Measurements from ENCODE around the gene HOXD11. TPM values are rescaled to one million over a fixed set of nuclear protein-coding genes. Genes with fewer than 3 reads are reported as not detected.

Gene HOXD11
- total RNA-seq, 4 donors from 2014 or later: not detected

DNA sequence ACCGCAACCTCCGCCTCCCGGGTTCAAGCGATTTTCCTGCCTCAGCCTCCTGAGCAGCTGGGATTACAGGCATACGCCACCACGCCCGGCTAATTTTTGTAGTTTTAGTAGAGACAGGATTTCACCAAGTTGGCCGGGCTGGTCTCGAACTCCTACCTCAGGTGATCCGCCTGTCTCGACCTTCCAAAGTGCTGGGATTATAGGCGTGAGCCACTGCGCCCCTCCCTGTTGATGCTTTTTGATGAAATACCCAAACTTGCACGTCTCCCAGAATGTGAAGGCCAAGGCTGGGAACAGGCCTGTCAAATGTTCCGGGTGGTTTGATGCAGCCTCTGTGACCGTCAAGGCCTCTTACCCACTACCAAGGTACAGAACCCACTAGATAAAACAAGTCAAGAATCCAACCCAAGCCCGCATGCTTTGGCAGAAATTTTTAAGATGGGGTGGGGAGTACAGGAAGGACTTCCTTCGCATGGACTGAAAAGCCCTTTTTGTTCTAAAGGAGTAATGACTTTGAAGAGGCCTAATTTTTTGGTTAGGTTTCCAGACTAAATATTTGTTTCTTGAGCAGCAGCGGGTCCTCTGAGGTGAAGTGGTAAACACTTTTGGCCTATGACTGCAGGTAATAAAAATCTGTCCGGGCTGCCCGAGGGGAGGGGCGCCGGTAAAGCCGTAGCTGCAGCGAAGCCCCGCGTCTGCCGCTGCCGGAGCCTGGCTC lies 19.6 kb upstream of the HOXD11 start:
- Histone ChIP-seq H3K27me3 (peaks cover 100% of the 10 kb centered on the region), H3K4me1 (peaks cover 46% of the 10 kb centered on the region), H3K4me3 (no peak overlapping the region), H3K9me3 (no peaks in the 10 kb centered on the region), H3K36me3 (no peaks in the 10 kb centered on the region), H3K27ac (no peak overlapping the region)
- WGBS: 48% methylated on average over 24 of the region's 29 CpGs
- DNase-seq (ENCODE audit: low spot score in 2 of 2): no peak
- no peak for TF ChIP-seq POLR2AphosphoS5 (IDR thresholded peaks at IDR 0.05)
- TF ChIP-seq EP300 (IDR thresholded peaks at IDR 0.05): no peak

GRCh38 chr2:176088048-176088936 lies 18.8 kb upstream of the HOXD11 start:
- H3K4me1 ChIP-seq: peaks cover 48% of the 10 kb centered on the region
- DNase-seq (ENCODE audit: low spot score in 2 of 2): no peak
- no peaks in the 10 kb centered on the region for H3K9me3 ChIP-seq
- peak overlapping the region; percentile 16 for H3K4me3 ChIP-seq
- 4% methylated on average over 19 of the region's 49 CpGs for WGBS
- H3K36me3 ChIP-seq: no peaks in the 10 kb centered on the region
- H3K27me3 ChIP-seq: peaks cover 100% of the 10 kb centered on the region
- TF ChIP-seq POLR2AphosphoS5 (IDR thresholded peaks at IDR 0.05) (no peak), EP300 (IDR thresholded peaks at IDR 0.05) (no peak), CTCF (IDR thresholded peaks at IDR 0.05) (peak in 1 of 2 donors; percentile 81), POLR2A (IDR thresholded peaks at IDR 0.05) (no peak)
- H3K27ac ChIP-seq: no peak overlapping the region

DNA sequence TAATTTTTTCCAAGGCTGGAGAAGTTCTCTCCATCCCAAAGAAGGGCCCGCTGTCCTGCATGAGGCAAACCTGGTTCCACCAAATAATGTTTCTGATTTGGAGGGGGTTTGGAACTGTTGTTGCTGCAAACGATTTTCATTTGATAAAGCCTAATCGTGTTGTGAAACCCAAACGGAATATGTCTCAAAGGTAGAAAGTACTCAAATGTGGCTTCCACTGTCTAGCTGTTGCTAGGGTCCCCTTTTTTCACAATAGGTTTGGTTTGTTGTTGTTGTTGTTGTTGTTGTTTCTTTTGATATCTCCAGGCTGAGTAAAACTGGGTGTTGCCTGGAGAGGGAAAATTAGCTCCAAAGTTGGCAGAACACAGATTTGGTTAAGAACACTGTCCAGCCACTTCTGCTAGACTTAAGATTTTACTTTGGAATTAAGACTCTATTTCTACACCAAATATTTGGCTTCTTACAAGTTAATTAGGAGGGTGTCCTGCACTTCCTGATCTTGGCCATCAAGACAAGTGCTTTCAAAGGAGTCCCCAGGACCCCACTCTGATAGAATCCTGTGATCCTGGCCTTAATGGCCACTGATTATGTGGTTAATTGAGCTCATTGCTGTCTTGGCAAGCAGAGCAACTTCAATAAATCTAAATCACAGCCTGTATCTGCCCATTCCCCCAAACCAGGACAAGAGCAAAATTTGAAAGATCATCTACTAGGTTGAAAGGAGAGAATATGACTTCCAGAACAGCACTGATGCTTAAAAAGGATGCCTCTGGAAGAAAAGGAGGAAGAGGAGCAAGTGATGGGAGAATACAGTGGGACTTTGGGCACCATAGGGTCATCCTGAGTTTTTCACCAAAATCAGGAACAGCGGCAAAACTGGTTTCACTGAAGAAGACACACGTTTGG lies 17.9 kb upstream of the HOXD11 start:
- Histone ChIP-seq H3K27me3 (peaks cover 100% of the 10 kb centered on the region), H3K4me1 (peaks cover 51% of the 10 kb centered on the region), H3K9me3 (no peaks in the 10 kb centered on the region), H3K4me3 (no peak overlapping the region), H3K27ac (no peak overlapping the region), H3K36me3 (no peaks in the 10 kb centered on the region)
- 14% methylated on average over 6 of the region's 6 CpGs for WGBS
- DNase-seq (ENCODE audit: low spot score in 2 of 2): no peak
- no peak for TF ChIP-seq EP300 (IDR thresholded peaks at IDR 0.05)
- no peak for TF ChIP-seq CTCF (IDR thresholded peaks at IDR 0.05)
- TF ChIP-seq POLR2AphosphoS5 (IDR thresholded peaks at IDR 0.05): no peak
- no peak for TF ChIP-seq POLR2A (IDR thresholded peaks at IDR 0.05)

DNA sequence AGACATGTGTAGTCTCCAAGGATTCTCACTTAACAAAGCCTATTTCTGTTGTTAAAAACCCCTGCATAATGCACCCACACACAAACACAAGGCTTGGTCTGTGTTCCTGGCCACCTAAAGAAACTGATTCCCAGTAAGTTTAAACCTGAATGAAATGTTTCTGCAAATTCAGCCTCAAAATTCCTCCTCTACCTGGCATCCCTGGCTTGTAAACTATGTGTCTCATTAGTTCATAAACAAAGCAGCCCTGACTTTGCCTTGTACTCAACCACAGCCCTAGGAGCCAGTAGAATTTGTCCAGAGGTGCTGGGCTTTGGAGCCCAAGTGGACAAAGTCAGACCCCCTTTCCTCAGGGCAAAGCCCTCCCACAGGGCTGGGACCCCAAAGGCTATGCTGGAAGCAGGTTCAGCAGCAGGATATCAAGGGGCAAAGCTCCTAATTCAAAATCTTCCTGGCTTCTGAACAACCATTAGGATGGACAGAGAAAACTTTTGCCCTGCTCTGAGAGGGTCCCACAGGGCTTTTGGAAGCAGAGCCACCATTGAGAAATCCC lies 17.2 kb upstream of the HOXD11 start:
- no peak for DNase-seq (ENCODE audit: low spot score in 2 of 2)
- H3K36me3 ChIP-seq: no peaks in the 10 kb centered on the region
- no peak for TF ChIP-seq CTCF (IDR thresholded peaks at IDR 0.05)
- TF ChIP-seq POLR2AphosphoS5 (IDR thresholded peaks at IDR 0.05): no peak
- no peak for TF ChIP-seq POLR2A (IDR thresholded peaks at IDR 0.05)
- no peak for TF ChIP-seq EP300 (IDR thresholded peaks at IDR 0.05)
- peaks cover 45% of the 10 kb centered on the region for H3K4me1 ChIP-seq
- peaks cover 100% of the 10 kb centered on the region for H3K27me3 ChIP-seq
- H3K9me3 ChIP-seq: no peaks in the 10 kb centered on the region
- no peak overlapping the region for H3K27ac ChIP-seq
- no peak overlapping the region for H3K4me3 ChIP-seq

DNA sequence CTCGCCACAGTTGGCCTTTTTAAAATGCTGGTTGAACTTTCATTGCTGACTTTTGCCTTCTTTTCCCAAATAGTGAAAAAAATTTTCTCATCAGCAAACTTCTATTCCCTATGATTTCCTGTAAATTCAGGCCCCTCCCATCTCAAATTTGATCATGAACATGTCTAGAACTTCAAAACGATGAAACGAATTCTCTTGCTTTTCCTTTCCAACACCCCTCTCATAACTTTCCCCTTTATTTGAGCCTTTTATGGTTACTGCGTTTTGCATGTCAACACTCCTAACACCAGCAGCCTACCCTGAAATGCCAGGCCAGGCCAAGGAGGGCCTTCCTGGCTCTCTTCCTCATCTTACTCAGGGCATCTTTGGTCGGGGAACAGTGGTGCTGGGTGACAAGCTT lies 16.2 kb upstream of the HOXD11 start:
- 38% methylated on average over 5 of the region's 5 CpGs for WGBS
- no peak for DNase-seq (ENCODE audit: low spot score in 2 of 2)
- TF ChIP-seq EP300 (IDR thresholded peaks at IDR 0.05): no peak
- TF ChIP-seq CTCF (IDR thresholded peaks at IDR 0.05): no peak
- no peak for TF ChIP-seq POLR2AphosphoS5 (IDR thresholded peaks at IDR 0.05)
- Histone ChIP-seq H3K9me3 (no peaks in the 10 kb centered on the region), H3K4me3 (no peak overlapping the region), H3K4me1 (peaks cover 36% of the 10 kb centered on the region), H3K27me3 (peaks cover 100% of the 10 kb centered on the region), H3K27ac (no peak overlapping the region), H3K36me3 (no peaks in the 10 kb centered on the region)

All from suprapubic skin (tissue), 4 donors.